Measurements from ENCODE around the gene CARNS1.

CARNS1 gene

GRCh38 chr11:67428052-67429001 lies 12.8 kb downstream of the CARNS1 start, which contains the start of gene RPS6KB2:
RPS6KB2 (plus strand) TSS chr11:67428494; CDS start chr11:67428546, 52 bp downstream.
- peak; percentile 98 for DNase-seq (ENCODE audit: low spot score)

DNA sequence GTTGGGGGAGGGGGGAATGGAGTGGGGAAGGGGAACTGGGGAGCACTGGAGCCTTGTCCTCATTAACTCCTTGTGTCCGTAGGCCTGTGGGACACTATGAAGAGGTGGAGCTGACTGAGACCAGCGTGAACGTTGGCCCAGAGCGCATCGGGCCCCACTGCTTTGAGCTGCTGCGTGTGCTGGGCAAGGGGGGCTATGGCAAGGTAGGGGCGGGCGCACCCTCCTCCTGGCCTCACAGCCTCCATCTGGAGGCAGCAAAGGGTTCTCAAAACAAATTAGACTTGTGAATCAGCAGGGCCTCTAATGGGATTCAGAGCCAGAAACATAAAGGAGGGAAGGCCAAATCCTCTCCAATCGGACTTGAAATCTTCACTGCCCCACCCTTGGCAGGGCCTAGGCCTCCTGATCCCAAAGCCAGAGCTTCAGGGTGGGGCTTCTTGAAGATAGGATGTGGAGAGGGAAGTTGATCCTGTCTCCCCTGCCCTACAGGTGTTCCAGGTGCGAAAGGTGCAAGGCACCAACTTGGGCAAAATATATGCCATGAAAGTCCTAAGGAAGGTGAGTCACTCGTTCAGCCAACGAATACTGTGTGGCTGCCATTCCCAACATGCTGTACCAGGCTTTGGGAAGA lies 13.7 kb downstream of the CARNS1 start:
- DNase-seq (ENCODE audit: low spot score): no peak

DNA sequence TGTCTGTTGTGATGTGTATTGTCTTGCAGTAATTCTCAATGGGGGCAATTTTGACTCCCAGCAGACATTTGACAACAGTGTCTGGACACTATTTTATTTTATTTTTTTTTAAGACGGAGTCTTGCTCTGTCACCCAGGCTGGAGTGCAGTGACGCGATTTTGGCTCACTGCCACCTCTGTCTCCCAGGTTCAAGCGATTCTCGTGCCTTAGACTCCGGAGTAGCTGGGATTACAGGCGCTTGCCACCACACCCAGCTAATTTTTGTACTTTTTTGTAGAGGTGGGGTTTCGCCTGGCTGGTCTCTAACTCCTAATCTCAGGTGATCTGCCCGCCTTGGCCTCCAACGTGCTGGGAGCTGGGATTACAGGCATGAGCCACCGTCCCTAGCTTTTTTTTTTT lies 14.2 kb downstream of the CARNS1 start:
- DNase-seq (ENCODE audit: low spot score): no peak

DNA sequence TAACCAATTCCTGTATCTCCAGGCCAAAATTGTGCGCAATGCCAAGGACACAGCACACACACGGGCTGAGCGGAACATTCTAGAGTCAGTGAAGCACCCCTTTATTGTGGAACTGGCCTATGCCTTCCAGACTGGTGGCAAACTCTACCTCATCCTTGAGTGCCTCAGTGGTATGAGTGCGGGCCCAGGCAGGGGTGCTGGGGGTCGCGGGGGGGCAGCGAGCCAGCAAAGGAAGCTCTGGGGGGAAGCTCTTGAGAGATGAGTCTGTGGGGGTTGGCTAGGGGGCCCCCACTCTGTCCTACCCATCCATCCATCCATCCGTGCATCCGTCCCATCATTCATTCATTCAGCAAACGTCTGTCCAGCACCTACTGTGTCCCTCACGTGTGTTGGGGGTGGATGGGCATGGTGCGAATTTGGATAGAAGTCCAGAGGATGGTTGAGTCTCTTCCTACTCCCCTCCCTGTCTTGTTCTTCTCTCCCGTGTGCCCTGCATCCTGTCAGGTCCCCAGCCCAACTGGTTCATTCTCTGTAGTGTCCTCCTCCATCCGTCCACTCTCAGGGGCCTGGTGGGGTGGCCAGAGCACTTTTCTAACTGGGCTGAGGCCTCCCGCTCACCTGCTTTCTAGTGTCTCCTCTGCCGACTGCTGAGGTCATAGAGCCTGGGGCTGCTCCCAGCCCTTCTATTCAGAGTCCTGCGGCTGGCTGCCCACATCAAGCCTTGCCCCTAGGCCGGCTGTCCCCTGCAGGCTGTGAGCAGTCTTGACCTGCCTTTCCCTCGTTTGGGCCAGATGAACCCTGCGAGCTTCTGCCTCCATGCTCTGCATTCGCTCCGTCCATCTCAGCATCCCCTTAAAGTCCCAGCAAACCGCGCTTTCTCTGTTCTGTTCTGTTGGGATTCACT lies 16.1 kb downstream of the CARNS1 start:
- DNase-seq (ENCODE audit: low spot score): no peak

- DNase-seq (ENCODE audit: low spot score): no peak
Measured at GRCh38 chr11:67432655-67433349, 17.3 kb downstream of the CARNS1 start.

DNA sequence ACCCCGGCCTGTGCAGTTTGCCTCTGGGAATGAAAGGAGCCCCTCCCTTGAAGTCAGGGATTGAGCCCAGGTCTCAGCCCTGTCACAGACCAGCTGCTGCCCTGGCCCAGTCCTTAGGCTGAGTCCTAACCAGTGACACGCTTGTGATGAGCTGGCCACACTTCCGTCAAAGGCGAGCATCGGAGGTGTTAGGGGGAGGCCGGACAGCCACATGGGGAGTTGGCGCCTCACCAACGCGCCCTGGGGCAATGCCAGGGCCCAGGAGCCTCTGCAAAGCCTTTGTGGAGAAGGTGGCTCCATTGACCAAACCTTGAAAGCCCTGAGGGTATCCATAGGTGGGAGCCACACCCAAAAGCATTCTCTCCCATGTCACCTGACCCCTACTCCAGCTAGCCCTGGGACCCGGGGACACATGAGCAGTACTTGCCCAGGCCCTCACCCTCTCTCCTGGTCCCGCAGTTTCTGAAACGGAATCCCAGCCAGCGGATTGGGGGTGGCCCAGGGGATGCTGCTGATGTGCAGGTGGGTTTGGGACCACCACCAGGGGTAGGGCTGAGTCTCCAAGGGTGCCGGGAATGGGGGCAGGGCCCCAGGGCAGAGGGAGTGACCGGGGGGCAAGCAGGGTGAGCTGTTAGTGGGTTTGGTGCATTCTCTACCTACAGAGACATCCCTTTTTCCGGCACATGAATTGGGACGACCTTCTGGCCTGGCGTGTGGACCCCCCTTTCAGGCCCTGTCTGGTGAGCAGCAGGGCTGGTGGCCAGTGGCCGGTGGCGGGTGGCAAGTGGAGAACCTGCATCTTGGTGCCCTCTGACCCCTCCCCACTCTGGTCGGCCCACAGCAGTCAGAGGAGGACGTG lies 18.3 kb downstream of the CARNS1 start:
- DNase-seq (ENCODE audit: low spot score): no peak

DNA sequence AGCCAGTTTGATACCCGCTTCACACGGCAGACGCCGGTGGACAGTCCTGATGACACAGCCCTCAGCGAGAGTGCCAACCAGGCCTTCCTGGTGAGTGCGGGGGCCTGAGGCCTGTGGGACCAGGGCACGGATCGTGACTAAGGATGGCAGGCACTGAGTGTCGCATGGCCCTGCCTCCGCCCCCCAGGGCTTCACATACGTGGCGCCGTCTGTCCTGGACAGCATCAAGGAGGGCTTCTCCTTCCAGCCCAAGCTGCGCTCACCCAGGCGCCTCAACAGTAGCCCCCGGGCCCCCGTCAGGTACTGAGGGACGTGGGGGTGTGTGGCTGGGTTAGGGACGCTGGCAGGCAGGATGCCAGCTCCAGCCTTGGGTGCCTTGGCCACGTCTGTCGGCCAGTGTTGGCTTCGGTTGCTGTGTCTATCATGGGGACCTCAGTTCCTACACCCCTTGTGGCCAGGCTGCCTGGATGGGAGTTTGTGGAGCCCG lies 19.0 kb downstream of the CARNS1 start:
- no peak for DNase-seq (ENCODE audit: low spot score)

DNA sequence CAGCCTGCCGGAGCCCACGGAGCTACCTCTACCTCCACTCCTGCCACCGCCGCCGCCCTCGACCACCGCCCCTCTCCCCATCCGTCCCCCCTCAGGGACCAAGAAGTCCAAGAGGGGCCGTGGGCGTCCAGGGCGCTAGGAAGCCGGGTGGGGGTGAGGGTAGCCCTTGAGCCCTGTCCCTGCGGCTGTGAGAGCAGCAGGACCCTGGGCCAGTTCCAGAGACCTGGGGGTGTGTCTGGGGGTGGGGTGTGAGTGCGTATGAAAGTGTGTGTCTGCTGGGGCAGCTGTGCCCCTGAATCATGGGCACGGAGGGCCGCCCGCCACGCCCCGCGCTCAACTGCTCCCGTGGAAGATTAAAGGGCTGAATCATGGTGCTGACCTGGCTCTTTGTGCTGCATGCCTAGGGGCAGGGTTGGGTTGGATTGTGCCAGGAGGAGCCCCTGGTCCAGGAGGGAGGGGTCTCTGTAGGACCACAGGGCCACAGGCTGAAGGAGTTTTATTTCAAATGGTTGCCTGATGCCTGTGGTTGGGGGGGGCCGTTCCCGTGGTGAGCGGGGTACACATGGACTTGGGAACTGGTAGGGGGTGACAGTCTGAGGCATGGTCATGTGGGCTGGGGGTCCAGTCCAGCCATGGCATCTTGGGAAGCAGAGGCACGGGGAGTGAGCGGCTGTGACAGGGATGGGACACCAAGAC lies 19.7 kb downstream of the CARNS1 start:
- no peak for DNase-seq (ENCODE audit: low spot score)

GRCh38 chr11:67435727-67436458 lies 20.4 kb downstream of the CARNS1 start:
- no peak for DNase-seq (ENCODE audit: low spot score)

DNA sequence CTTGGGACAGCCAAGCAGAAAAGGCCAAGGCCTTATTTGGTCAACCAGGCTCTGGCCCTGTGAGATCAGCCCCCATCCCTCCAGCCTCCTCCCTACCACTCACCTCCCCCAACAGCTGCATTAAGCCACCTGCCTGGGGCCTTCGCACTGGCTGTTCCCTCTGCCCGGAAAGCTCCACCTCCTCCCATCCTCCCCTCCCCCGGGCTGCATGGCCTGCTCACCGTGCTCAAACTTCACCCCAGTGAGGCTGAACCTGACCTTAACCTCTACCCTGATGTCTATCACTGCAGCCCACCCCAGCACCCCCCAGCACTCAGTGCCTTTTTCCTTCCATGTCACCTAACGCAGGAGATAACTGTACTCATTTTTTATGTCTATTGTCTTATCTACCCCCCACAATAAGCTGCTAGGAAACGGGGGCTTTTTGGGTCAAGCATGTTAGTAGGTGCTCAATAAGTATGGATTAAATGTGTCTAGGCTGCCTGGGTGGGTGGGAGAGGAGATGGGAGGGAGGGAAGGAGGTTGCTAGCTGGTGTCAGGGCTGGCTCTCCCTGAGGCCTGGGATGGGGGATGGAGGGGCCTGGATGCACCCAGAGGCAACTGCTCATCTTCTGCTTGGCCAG lies 21.1 kb downstream of the CARNS1 start:
- DNase-seq (ENCODE audit: low spot score): no peak

DNA sequence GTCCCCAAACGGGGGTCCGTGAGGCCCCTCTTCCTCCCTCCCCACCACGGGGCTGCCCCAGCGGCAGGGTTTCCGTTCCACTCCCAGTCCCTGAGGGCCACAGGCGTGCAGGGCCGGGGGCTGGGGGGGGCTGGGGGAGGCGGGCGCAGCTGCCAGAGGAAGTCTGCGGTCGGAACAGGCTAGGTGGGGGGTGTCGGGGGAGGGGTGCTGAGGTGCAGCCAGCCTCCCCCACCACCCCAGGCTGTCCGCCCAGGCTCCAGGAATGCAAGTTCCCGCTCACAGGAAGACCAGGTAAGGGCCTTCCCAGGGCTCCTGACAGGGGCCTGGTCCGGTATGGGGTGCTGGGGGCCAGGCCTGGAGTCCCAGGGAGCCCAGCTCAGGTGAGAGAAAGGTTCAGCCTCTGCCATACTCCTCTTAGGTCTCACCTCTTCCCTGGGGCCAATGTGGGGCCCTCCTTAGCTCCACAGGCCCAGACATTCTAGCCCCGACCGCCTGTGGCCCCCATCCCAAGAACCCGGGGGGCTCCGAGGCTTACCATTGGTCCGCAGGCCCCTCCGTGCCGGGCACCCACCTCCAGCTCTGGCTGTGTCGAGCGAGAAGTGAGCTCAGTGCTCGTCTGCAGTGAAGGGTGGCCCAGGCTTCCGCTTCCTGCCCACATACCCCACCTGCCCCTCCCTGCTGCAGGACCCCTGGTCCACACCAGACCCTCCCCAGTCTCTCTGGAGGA lies 21.8 kb downstream of the CARNS1 start, which contains the start of gene PTPRCAP:
TSS of gene PTPRCAP (minus strand) at position 601 of the 727 bp plus-strand sequence. CDS start at position 538, 63 bp downstream.
- no peak for DNase-seq (ENCODE audit: low spot score)

DNA sequence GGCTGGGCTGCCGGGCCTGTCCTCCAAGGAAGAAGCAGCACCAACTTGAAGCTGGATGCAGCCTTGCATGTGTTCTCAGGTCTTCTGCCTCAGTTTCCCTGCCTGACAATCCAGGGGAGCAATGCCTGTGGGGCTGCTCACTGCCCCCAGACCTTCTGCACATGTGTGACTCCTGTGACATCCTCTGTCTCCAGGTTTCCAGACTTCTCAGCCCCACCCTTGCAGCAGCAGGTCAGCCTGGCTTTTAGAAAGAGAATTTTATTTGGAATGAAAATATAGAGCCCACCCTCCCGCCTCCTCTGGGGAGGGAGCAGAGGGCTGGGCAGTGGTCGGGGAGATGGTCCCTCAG lies 22.3 kb downstream of the CARNS1 start:
- DNase-seq (ENCODE audit: low spot score): no peak

GRCh38 chr11:67438158-67438902 lies 22.9 kb downstream of the CARNS1 start:
- DNase-seq (ENCODE audit: low spot score): no peak

- DNase-seq (ENCODE audit: low spot score): no peak
Measured at GRCh38 chr11:67439321-67440228, 24.1 kb downstream of the CARNS1 start.

GRCh38 chr11:67440229-67441097 lies 25.0 kb downstream of the CARNS1 start:
- DNase-seq (ENCODE audit: low spot score): no peak
